Aorta (tissue), 5 donors: ENCODE measurements around the gene KIF1A. TPM values are rescaled to one million over a fixed set of nuclear protein-coding genes. Genes with fewer than 3 reads are reported as not detected.

ENCODE experiments used
- ATAC-seq: fragments of 200-7000 bp; cut with Tn5 transposase; one replicate; pipeline ENCODE4 v1.9.1; 2022; ENCODE audit warnings: moderate library complexity; ENCODE audit not compliant: low FRiP score
- DNase-seq, 2 donors: peaks; one replicate each; pipeline ENCODE4 v3.0.0-alpha.2; 2020
- H3K27ac ChIP-seq, 2 donors: one replicate each; pipeline ENCODE4 v1.5.1; 2013; ENCODE audit warnings: low read length in 2 of 2, mild to moderate bottlenecking in 2 of 2, moderate library complexity in 2 of 2, control low read depth in 1 of 2, inconsistent platforms in 1 of 2, low read depth in 1 of 2
- H3K27me3 ChIP-seq, 2 donors: one replicate each; pipeline ENCODE4 v1.6.1; 2013; ENCODE audit warnings: control low read depth in 1 of 2, low read length in 1 of 2, mild to moderate bottlenecking in 1 of 2, moderate library complexity in 1 of 2; ENCODE audit not compliant: insufficient read depth in 2 of 2, control insufficient read depth in 1 of 2
- H3K36me3 ChIP-seq, 2 donors: one replicate each; pipeline ENCODE4 v1.6.1; 2013; ENCODE audit warnings: control low read depth in 1 of 2, low read length in 1 of 2, mild to moderate bottlenecking in 1 of 2; ENCODE audit not compliant: insufficient read depth in 2 of 2, control insufficient read depth in 1 of 2
- H3K4me1 ChIP-seq, 2 donors: one replicate each; pipeline ENCODE4 v1.6.1; 2013; ENCODE audit warnings: low read length in 2 of 2, control low read depth in 1 of 2, mild to moderate bottlenecking in 1 of 2, moderate library complexity in 1 of 2; ENCODE audit not compliant: insufficient read depth in 2 of 2, control insufficient read depth in 1 of 2
- H3K4me3 ChIP-seq, 2 donors: one replicate each; pipeline ENCODE4 v1.5.1; 2013; ENCODE audit warnings: low read length in 2 of 2, control low read depth in 1 of 2, mild to moderate bottlenecking in 1 of 2
- H3K9me3 ChIP-seq: one replicate; pipeline ENCODE4 v1.6.1; 2013; ENCODE audit warnings: mild to moderate bottlenecking, low read length; ENCODE audit not compliant: control insufficient read depth
- WGBS, 2 donors: extraction: QIAGEN DNeasy Blood & Tissue Kit; methylation state at CpG; one replicate each; pipeline ENCODE4 v1.1.7; 2013; 5-methylcytosine and 5-hydroxymethylcytosine counted together
- intact Hi-C, 2 donors: fragments of 100-400 bp; cut with DNase I; formaldehyde crosslinking; loops; one replicate each; pipeline versions ENCODE4 v1.14.2 to v1.15.0; 2022
- polyA plus RNA-seq, 2 donors: library from polyadenylated mRNA; stranded (reverse); fragments of 200-250 nt; gene quantifications; one replicate each; pipeline ENCODE4 v1.2.3, GENCODE V29; 2013
- total RNA-seq, 2 donors: library from RNA; stranded (reverse); fragmentation: NEBNext Ultra II Directional; extraction: Animal tissue kit (Norgen Biotek cat#: 25700); gene quantifications; one replicate each; pipeline ENCODE4 v1.2.1, GENCODE V29; 2021
- donor health status: healthy with polysubstance abuse.
- donor health status: Bipolar disorder and iron deficiency.
- donor health status: DM: no; HTN: no; CAD: no.
- donor health status: DM: no; HTN: no; CAD: no.
- donor health status: DM: yes; HTN: yes; CAD: no.

Gene KIF1A
- total and polyA plus RNA-seq, 4 donors: 0.25 to 0.78 (median 0.72) TPM; not detected in 1

DNA sequence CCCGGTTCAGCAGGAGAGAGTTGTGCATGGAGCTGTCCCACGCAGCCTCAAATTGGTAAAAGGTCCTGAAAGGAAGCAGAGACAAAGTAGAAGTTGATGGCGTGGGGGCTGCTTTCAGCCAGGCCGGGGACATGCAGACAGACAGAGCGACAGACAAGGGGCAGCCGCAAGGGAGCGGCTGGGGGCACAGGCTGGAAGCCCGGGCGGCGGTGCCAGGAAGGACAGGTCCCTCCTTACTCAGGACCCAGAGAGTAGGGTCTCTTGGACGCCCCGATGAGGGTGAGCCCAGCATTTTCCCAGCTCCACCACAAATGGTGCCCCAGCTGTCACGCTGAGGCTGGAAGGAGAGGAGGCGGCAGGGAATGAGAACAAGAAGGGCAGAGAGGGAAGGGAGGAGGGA is 93.1 kb downstream of the KIF1A start:
- Histone ChIP-seq H3K27me3 (no peaks in the 10 kb centered on the region), H3K36me3 (no peaks in the 10 kb centered on the region), H3K27ac (no peak overlapping the region), H3K4me3 (no peak overlapping the region), H3K9me3 (no peaks in the 10 kb centered on the region), H3K4me1 (no peaks in the 10 kb centered on the region)
- intact Hi-C loops: no loop called here
- 84 to 85% methylated on average over 14 of the region's 14 CpGs for WGBS, 2 donors
- DNase-seq (no peak), ATAC-seq (no peak)

DNA sequence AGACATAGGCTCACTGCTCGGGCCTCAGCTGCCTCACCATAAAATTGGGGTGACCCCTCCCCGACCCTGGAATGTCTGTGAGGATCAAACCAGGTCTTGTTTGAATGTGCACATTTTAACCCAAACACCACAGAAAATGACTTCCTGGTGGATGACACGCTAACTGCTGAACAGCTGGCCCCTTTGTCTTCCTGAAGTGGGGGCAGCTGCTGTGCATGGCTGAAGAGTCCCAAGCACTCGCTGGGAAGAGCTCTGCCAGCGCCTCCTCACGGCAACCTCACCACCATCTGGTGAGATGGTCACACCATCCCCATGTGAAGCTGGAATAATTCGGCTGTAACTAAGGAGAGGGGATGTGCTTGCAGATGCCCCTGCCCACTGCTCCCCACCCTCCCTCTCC is 94.3 kb downstream of the KIF1A start:
- DNase-seq: no peak
- no peak for ATAC-seq
- Histone ChIP-seq H3K27ac (no peak overlapping the region), H3K9me3 (no peaks in the 10 kb centered on the region), H3K36me3 (no peaks in the 10 kb centered on the region), H3K27me3 (no peaks in the 10 kb centered on the region), H3K4me1 (no peaks in the 10 kb centered on the region), H3K4me3 (no peak overlapping the region)
- intact Hi-C loops: no loop called here
- 87 to 88% methylated on average over 7 of the region's 7 CpGs for WGBS, 2 donors

DNA sequence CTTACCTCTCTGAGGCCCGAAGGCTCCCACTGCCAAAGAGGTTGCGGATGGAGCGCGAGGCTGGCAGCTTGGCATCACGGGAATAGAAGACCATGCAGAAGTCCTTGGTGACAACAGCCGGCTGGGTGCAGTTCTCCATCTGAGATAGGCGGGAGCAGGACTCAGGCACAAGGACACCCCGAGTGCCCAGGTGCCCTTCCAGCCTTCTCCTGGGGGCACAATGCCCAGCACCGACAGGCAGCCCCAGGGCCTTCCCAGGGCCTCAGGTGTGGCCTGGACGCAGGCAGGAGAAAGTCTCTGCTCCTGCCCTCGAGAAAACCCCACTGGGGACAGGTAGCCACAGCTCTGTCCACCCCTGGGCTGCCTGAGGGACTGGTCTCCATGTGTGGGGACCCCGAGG is 94.8 kb downstream of the KIF1A start:
- Histone ChIP-seq H3K27me3 (no peaks in the 10 kb centered on the region), H3K36me3 (no peaks in the 10 kb centered on the region), H3K4me3 (no peak overlapping the region), H3K9me3 (no peaks in the 10 kb centered on the region), H3K4me1 (no peaks in the 10 kb centered on the region), H3K27ac (no peak overlapping the region)
- no peak for DNase-seq
- ATAC-seq: no peak
- WGBS, 2 donors: 89% methylated on average over 12 of the region's 12 CpGs
- intact Hi-C loops: no loop called here

DNA sequence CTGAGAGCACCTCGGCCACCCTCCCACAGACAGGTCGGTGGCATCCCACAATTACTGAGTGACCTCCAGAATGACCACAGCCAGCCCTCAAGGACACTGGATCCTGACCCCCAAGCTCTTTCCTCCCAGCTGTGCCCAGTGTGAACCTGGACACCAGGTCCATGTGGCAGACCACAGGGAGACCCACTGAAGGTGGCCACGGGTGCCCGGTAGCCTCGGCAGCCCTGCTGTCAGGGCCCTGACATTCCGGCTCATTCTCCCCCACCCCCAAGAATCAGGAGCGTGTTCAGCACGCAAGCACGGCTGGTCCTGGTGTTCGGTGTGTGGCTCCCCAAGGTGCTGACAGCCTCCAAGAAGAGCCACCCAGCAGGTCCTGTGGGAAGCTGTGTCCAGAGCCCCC is 95.6 kb downstream of the KIF1A start:
- no peaks in the 10 kb centered on the region for H3K4me1 ChIP-seq
- no peak for ATAC-seq
- no peaks in the 10 kb centered on the region for H3K36me3 ChIP-seq
- H3K27me3 ChIP-seq: no peaks in the 10 kb centered on the region
- WGBS, 2 donors: 89 to 90% methylated on average over 10 of the region's 10 CpGs
- DNase-seq: no peak
- H3K9me3 ChIP-seq: no peaks in the 10 kb centered on the region
- H3K27ac ChIP-seq: no peak overlapping the region
- intact Hi-C loops: no loop called here
- H3K4me3 ChIP-seq: no peak overlapping the region

DNA sequence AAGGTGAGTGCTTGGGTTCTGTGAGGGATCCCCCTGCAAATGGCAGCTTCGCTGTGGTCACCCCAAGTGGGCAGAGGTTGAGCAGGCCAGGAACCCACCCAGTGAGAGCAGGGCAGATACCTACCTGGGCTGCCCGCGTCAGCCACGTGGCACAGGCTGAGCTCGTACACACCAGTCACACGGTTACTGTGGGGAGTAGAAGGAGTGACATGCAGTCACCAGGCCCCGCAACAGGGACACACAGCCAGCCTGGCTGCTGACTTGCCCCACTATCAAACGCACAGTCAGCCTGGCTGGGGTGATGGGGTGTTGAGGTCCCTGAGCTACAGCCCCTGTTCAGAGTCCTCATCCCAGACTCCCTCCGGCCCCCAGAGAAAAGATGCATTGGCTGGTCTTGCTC is 96.2 kb downstream of the KIF1A start:
- no peak overlapping the region for H3K27ac ChIP-seq
- WGBS, 2 donors: 95% methylated on average over 9 of the region's 9 CpGs
- DNase-seq (no peak), ATAC-seq (no peak)
- H3K4me1 ChIP-seq: no peaks in the 10 kb centered on the region
- H3K9me3 ChIP-seq: no peaks in the 10 kb centered on the region
- no peak overlapping the region for H3K4me3 ChIP-seq
- H3K27me3 ChIP-seq: no peaks in the 10 kb centered on the region
- H3K36me3 ChIP-seq: no peaks in the 10 kb centered on the region
- intact Hi-C loops: no loop called here

DNA sequence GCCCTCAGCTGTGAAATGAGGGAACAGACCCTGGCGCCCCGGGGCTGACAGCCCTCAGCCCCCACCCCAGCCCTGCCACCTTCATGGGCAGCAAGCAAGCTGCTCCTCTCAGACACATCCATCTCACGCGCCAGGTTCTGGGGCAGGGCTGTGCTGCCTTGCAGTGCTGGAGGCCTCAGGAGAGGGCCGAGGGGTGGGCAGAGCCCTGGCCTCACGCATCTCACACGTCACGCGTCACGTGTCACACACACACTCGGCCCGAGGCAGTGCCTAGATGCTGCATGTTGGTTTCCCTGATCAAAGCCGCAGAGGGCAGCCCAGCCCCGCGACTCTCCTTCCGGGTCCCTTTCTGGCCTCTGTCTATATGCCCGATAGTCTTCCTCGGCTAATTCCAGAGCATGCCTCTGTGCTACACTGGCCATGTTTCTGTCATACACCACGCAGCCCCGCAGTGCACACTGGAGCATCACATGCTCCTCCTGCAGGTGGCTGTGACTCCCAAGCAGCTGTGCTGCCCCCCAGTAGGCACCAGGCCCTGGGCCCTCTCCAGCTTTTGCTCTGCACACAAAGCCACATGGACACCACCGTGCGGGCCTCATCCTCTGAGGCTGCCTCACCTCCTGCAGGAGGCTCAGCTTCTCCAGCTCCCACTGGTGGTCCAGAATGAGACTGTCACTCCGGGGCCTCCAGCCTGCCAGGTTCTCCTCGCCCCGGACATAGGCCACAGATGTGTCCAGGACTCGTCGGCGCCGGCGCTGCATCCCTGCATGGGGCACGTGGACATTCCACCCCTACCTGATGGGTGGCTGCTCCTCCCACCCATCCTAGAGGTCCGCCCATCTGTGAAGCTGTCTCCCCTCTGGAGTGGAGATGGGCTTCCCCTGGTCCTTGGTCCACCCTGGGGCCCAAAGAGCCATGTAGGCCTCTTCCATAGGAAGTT is 97.0 kb downstream of the KIF1A start:
- intact Hi-C loops: no loop called here
- Histone ChIP-seq H3K4me3 (no peak overlapping the region), H3K27ac (no peak overlapping the region), H3K9me3 (no peaks in the 10 kb centered on the region), H3K36me3 (no peaks in the 10 kb centered on the region), H3K4me1 (no peaks in the 10 kb centered on the region), H3K27me3 (no peaks in the 10 kb centered on the region)
- WGBS, 2 donors: 87 to 88% methylated on average over 32 of the region's 32 CpGs
- no peak for ATAC-seq
- DNase-seq: no peak

DNA sequence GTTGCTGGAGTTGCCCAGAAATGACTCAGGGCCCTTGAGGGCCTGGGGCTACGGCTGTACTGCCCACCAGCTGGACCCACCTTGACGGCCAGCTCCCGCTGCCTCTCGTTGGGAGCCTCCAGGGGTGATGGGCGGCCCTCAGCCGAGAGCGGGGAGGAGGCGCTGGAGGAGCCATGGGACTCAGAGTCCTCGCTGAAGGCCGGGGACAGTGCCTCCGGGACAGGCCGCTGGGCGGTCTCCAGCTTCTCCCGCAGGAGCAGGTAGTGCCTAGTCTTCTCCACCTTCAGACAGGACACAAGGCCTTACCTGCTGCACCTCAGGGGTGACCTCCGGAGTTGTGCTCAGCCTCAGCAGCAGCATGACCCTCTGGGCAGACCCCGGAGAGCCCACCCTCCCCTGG is 97.6 kb downstream of the KIF1A start:
- intact Hi-C loops: no loop called here
- 87 to 91% methylated on average over 12 to 16 of the region's 16 CpGs for WGBS, 2 donors
- Histone ChIP-seq H3K9me3 (no peaks in the 10 kb centered on the region), H3K4me3 (no peak overlapping the region), H3K27me3 (no peaks in the 10 kb centered on the region), H3K27ac (no peak overlapping the region), H3K4me1 (no peaks in the 10 kb centered on the region), H3K36me3 (no peaks in the 10 kb centered on the region)
- DNase-seq: no peak
- no peak for ATAC-seq

DNA sequence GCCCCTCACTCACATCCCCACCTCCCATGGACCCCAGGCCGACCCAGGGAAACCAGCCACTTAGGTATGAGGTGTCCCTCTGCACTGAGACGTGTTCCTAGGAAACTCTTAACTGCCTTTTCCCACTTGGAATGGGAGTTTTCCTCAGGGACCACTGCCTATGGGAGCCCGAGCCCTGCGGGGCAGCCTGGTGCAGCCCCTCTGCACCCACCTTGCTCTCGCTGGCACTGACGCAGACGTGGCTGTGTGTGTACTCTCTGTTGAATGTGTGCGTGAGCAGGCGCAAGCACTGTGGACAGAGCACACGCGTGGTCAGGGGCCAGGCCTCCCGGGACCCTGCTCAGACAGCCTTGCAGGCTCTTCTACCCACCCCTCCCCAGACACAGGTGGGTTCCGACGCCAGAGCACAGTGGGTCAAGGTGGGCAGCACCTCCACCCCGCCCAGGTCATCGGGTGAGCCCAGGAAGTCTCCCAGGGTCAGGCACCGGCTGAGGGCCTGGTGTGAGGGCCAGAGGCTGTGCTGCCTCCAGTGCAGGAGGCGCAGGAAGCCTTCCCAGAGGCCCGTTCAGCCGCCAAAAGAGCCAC is 98.3 kb downstream of the KIF1A start:
- intact Hi-C loops: no loop called here
- no peaks in the 10 kb centered on the region for H3K27me3 ChIP-seq
- no peaks in the 10 kb centered on the region for H3K9me3 ChIP-seq
- no peaks in the 10 kb centered on the region for H3K4me1 ChIP-seq
- no peak overlapping the region for H3K4me3 ChIP-seq
- H3K36me3 ChIP-seq: no peaks in the 10 kb centered on the region
- WGBS, 2 donors: 90% methylated on average over 20 of the region's 20 CpGs
- DNase-seq: no peak
- H3K27ac ChIP-seq: no peak overlapping the region
- no peak for ATAC-seq
